Sigmoid colon (tissue), 7 donors: Measurements from ENCODE around the gene DRAXIN. TPM values are rescaled to one million over a fixed set of nuclear protein-coding genes. Genes with fewer than 3 reads are reported as not detected.

Source experiments
- DNase-seq: peaks from one replicate; pipeline ENCODE4 v3.0.0-alpha.2; 2019
- H3K27ac ChIP-seq, 4 donors: fragments of 200-600 bp; sonication (generic); one replicate each; pipeline ENCODE4 v1.5.1; 2016 to 2019; ENCODE audit warnings: mild to moderate bottlenecking in 1 of 4
- H3K27me3 ChIP-seq, 3 donors: fragments of 200-600 bp; sonication (generic); one replicate each; pipeline ENCODE4 v1.5.1; 2019; ENCODE audit warnings: mild to moderate bottlenecking in 1 of 3
- H3K36me3 ChIP-seq, 4 donors: fragments of 200-600 bp; sonication (generic); one replicate each; pipeline ENCODE4 v1.5.1; 2016 to 2019
- H3K4me1 ChIP-seq, 4 donors: fragments of 200-600 bp; sonication (generic); one replicate each; pipeline ENCODE4 v1.5.1; 2017 to 2019
- H3K4me3 ChIP-seq, 4 donors: fragments of 200-600 bp; sonication (generic); one replicate each; pipeline ENCODE4 v1.5.1; 2017 to 2019; ENCODE audit warnings: mild to moderate bottlenecking in 2 of 4, moderate library complexity in 1 of 4
- H3K9me3 ChIP-seq, 4 donors: fragments of 200-600 bp in 3 of 4; sonication (generic) in 3 of 4; one replicate each; pipeline versions ENCODE4 v1.5.1 to v1.6.1; 2013 to 2019
- EP300 ChIP-seq, 4 donors: sonication (generic); formaldehyde crosslinking; IDR thresholded peaks; one replicate each; pipeline ENCODE4 v1.6.1; 2017; ENCODE audit warnings: antibody characterized with exemption in 4 of 4
- POLR2A ChIP-seq, 2 donors: fragments of 450-650 bp; IDR thresholded peaks; one replicate each; pipeline ENCODE4 v1.6.1; 2016; ENCODE audit warnings: antibody characterized with exemption in 2 of 2, mild to moderate bottlenecking in 2 of 2, moderate library complexity in 2 of 2
- POLR2AphosphoS5 ChIP-seq, 4 donors: sonication (generic); formaldehyde crosslinking; IDR thresholded peaks; one replicate each; pipeline ENCODE4 v1.6.1; 2017; ENCODE audit warnings: antibody characterized with exemption in 4 of 4
- WGBS, 2 donors: extraction: QIAGEN DNeasy Blood & Tissue Kit; methylation state at CpG; one replicate each; pipeline ENCODE4 v1.1.7; 2013; 5-methylcytosine and 5-hydroxymethylcytosine counted together
- intact Hi-C: fragments of 100-400 bp; cut with DNase I; formaldehyde crosslinking; loops from one replicate; pipeline ENCODE4 v1.15.1; 2023
- polyA plus RNA-seq, 3 donors: library from polyadenylated mRNA; stranded (reverse); fragments of 200-250 nt; gene quantifications; one replicate each; pipeline ENCODE4 v1.2.3, GENCODE V29; 2013
- total RNA-seq, 4 donors: library from RNA; depleted of rRNA; stranded (reverse); fragments of >200 nt; gene quantifications; one replicate each; pipeline ENCODE4 v1.1.0, GENCODE V29; 2016
- TF ChIP-seq, protein P1 (sequence below), 4 experiments: fragments of 450-650 bp in 3 of 4; fragments of 200-600 bp in 1 of 4; IDR thresholded peaks; one replicate each; pipeline ENCODE4 v1.5.1; 2016 to 2019; ENCODE audit warnings: antibody characterized with exemption in 4 of 4, mild to moderate bottlenecking in 3 of 4, moderate library complexity in 2 of 4
- donor health status: healthy with polysubstance abuse.
- donor health status: Bipolar disorder and iron deficiency.
- donor health status: healthy.

DRAXIN gene
- total and polyA plus RNA-seq, 7 donors: 0.13 to 0.36 (median 0.28) TPM; not detected in 4

DNA sequence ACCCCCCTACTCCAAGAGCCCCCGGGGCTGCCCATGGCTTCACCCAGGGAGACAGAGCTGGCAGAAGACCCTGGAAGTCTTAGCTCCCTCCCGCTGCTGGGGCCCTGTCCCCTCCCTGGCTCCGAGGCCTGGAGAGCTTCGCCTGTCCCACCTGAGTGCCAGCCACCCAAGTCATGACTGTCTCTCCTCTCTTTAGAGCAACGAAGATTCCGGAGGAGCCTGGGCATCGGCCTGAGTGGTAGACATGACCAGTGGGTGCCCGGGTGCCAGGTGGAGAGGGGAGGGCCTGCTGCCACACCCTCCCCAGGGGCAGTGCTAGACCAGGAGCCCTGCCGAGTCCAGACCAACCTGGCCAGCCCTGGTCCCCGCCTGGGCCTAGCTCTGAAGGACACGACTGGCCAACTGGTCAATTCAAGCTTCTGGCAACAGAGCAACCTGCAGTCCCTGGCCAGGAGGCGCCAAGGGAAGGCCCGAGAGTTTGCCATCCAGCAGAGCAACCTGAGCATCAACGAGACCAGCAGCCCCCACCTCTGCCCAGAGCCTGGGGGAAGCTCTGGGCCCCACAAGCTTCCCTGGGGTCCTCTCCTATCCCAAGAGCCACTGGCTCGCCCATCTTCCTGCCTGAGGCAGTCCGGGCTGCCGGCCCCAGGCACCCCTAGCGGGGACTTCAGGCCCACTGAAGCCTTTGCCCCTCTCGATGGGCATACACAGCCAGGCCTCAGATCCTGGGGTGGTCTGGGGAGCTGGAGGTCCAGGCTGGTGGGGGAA lies 74.3 kb downstream of the DRAXIN start:
- intact Hi-C loops: no loop called here

DNA sequence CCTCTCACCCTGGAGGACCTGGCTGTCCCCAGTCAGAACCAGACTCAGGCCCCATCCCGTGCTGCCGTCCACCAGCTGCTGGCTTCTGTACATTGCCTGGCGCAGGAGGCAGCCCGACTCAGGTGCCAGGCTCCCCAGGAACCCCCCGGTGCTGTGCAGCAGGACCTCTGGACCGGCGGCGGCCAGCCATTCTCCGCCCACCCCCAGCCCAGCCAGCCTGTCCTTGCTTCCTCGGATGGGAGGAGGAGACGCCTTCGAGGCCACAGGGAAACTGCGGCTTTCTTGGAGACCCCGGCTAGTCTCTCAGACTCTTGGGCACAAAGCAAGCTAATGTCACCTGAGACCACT lies 74.9 kb downstream of the DRAXIN start:
- peaks cover 10 to 28% (median 13%) of the 10 kb centered on the region in 3 donors for H3K27me3 ChIP-seq
- WGBS, 2 donors: 75 to 78% methylated on average over 14 of the region's 14 CpGs
- H3K27ac ChIP-seq: no peak overlapping the region
- TF ChIP-seq, protein P1, sequence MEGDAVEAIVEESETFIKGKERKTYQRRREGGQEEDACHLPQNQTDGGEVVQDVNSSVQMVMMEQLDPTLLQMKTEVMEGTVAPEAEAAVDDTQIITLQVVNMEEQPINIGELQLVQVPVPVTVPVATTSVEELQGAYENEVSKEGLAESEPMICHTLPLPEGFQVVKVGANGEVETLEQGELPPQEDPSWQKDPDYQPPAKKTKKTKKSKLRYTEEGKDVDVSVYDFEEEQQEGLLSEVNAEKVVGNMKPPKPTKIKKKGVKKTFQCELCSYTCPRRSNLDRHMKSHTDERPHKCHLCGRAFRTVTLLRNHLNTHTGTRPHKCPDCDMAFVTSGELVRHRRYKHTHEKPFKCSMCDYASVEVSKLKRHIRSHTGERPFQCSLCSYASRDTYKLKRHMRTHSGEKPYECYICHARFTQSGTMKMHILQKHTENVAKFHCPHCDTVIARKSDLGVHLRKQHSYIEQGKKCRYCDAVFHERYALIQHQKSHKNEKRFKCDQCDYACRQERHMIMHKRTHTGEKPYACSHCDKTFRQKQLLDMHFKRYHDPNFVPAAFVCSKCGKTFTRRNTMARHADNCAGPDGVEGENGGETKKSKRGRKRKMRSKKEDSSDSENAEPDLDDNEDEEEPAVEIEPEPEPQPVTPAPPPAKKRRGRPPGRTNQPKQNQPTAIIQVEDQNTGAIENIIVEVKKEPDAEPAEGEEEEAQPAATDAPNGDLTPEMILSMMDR (IDR thresholded peaks at IDR 0.05): no peak
- TF ChIP-seq POLR2A (IDR thresholded peaks at IDR 0.05) (no peak), EP300 (IDR thresholded peaks at IDR 0.05) (no peak), POLR2AphosphoS5 (IDR thresholded peaks at IDR 0.05) (no peak)
- no peak for DNase-seq
- intact Hi-C loops: no loop called here
- no peaks in the 10 kb centered on the region for H3K36me3 ChIP-seq
- no peaks in the 10 kb centered on the region for H3K9me3 ChIP-seq
- H3K4me1 ChIP-seq: peaks cover 0 to 6% (median 3%) of the 10 kb centered on the region in 4 donors
- no peak overlapping the region for H3K4me3 ChIP-seq

More for the DNA sequence above, 74.3 kb downstream of the DRAXIN start:
- TF ChIP-seq POLR2AphosphoS5 (IDR thresholded peaks at IDR 0.05) (no peak), POLR2A (IDR thresholded peaks at IDR 0.05) (no peak), EP300 (IDR thresholded peaks at IDR 0.05) (no peak)
- TF ChIP-seq, protein P1 (IDR thresholded peaks at IDR 0.05): no peak
- 78 to 84% methylated on average over 19 of the region's 19 CpGs for WGBS, 2 donors
- no peaks in the 10 kb centered on the region for H3K9me3 ChIP-seq
- H3K27ac ChIP-seq: no peak overlapping the region
- H3K27me3 ChIP-seq: peaks cover 10 to 33% (median 15%) of the 10 kb centered on the region in 3 donors
- H3K4me3 ChIP-seq: no peak overlapping the region
- H3K4me1 ChIP-seq: peaks cover 0 to 6% (median 3%) of the 10 kb centered on the region in 4 donors
- DNase-seq: no peak
- no peaks in the 10 kb centered on the region for H3K36me3 ChIP-seq

DNA sequence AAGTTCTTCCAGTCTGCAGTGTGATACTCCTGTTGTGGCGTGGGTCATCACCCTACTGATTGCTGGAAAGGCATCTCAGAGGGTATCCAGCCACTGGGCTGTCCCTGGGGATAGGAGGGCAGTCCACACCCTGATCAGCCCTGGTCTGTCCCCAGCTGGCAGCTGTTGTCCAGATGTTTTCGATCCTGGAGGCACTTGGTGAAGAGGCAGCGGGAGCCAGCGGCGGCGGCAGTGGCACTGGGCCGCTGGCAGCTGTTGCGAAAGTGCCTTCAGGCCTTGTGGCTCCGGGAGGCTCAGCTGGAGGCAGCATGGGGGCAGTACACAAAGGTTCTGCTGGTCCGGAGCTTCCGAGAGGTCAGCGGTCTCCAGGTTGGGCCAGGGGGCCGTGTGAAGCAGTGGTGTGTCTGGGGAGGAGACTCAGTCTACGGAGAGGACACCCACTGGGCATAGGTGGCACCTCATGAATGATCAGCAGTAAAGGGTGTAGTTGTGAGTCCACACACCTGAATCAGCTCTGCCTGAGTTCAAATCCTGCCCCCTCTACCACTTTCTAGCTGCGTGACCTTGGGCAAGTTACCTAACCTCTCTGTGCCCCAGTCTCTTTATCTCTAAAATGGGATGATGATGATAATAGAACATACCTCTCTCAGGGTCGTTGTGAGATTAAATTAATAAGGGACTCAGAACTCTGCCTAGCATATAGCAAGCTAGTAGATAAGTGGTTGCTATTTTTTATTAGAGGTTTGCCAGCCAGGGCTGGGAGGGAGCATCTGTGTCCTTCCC lies 76.6 kb downstream of the DRAXIN start:
- Histone ChIP-seq H3K4me3 (no peak overlapping the region), H3K27ac (no peak overlapping the region), H3K4me1 (no peaks in the 10 kb centered on the region), H3K9me3 (no peaks in the 10 kb centered on the region), H3K36me3 (no peaks in the 10 kb centered on the region), H3K27me3 (peaks cover 0 to 11% (median 0%) of the 10 kb centered on the region in 3 donors)
- intact Hi-C loops: no loop called here
- DNase-seq: no peak
- TF ChIP-seq, protein P1 (IDR thresholded peaks at IDR 0.05): no peak
- TF ChIP-seq POLR2AphosphoS5 (IDR thresholded peaks at IDR 0.05) (no peak), EP300 (IDR thresholded peaks at IDR 0.05) (no peak), POLR2A (IDR thresholded peaks at IDR 0.05) (no peak)
- WGBS, 2 donors: 73 to 82% methylated on average over 16 of the region's 16 CpGs

DNA sequence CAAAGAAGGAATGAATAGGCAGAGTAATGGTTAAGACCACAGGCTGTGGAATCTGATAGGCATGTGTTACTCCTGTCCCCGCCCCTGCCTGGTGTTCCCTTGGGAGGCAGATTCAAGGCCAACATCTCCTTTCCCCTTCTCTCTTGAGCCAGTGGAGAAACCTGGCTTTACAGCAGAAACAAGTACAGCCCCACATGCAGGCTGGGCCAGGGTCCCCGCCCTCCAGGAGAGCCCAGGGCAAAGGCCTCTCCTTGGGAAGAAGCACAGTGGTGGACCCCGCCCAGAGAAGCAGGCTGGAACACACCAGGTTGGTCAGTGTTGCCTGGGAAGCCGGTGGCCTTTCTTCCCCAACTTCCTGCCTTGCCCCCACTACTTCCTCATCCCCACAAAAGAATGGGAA lies 77.3 kb downstream of the DRAXIN start:
- DNase-seq: no peak
- Histone ChIP-seq H3K4me1 (no peaks in the 10 kb centered on the region), H3K4me3 (no peak overlapping the region), H3K27me3 (peaks cover 0 to 9% (median 0%) of the 10 kb centered on the region in 3 donors), H3K36me3 (no peaks in the 10 kb centered on the region), H3K27ac (no peak overlapping the region), H3K9me3 (no peaks in the 10 kb centered on the region)
- TF ChIP-seq POLR2AphosphoS5 (IDR thresholded peaks at IDR 0.05): no peak
- TF ChIP-seq POLR2A (IDR thresholded peaks at IDR 0.05): no peak
- TF ChIP-seq, protein P1 (IDR thresholded peaks at IDR 0.05): no peak
- TF ChIP-seq EP300 (IDR thresholded peaks at IDR 0.05): no peak
- intact Hi-C loops: no loop called here
- WGBS, 2 donors: 26 to 52% methylated on average over 4 of the region's 4 CpGs
